NT2/D1 (cell line): ENCODE data around the gene ITPR2.

Experiments
- YY1 ChIP-seq: IDR thresholded peaks from 2 replicates; pipeline ENCODE4 v1.6.1; 2011; ENCODE audit not compliant: insufficient read length, insufficient read depth
- ZNF274 ChIP-seq: IDR thresholded peaks from 2 replicates; pipeline ENCODE4 v1.6.1; 2011; ENCODE audit warnings: mild to moderate bottlenecking, low read depth, low read length

- TF ChIP-seq ZNF274 = no peak
- TF ChIP-seq YY1 = no peak
Measured at GRCh38 chr12:26697217-26697616, 135.8 kb downstream of the ITPR2 start.
